H1 (cell line): Measurements from ENCODE around the gene IQCM.

Source experiments
- ATF2 ChIP-seq: IDR thresholded peaks from 2 replicates; pipeline ENCODE4 v1.6.1; 2012; ENCODE audit warnings: low read length, inconsistent platforms
- CBX5 ChIP-seq: fragments of 300-800, 300-1000 bp; sonication (generic); IDR thresholded peaks from 2 replicates; pipeline ENCODE4 v1.7.1; 2016; ENCODE audit warnings: antibody characterized with exemption, low read length, low read depth
- CREB1 ChIP-seq: IDR thresholded peaks from 2 replicates; pipeline ENCODE4 v1.6.1; 2012; ENCODE audit warnings: inconsistent platforms
- CTCF ChIP-seq, 3 experiments: IDR thresholded peaks; 1 replicate in 2 of 3; 2 replicates in 1 of 3; pipeline versions ENCODE4 v1.5.1 to v1.6.1; 2011; ENCODE audit warnings: low read length in 3 of 3, mild to moderate bottlenecking in 3 of 3, inconsistent platforms in 2 of 3, low read depth in 1 of 3, moderate library complexity in 1 of 3; ENCODE audit not compliant: insufficient read depth in 1 of 3; ENCODE audit errors: control extremely low read depth in 1 of 3
- EGR1 ChIP-seq: IDR thresholded peaks from 2 replicates; pipeline ENCODE4 v1.6.1; 2011; ENCODE audit warnings: low read depth, low read length, borderline replicate concordance
- GABPA ChIP-seq: IDR thresholded peaks from 2 replicates; pipeline ENCODE4 v1.6.1; 2011; ENCODE audit warnings: mild to moderate bottlenecking, low read length, moderate library complexity, borderline replicate concordance; ENCODE audit not compliant: insufficient read depth
- JUND ChIP-seq: IDR thresholded peaks from 2 replicates; pipeline ENCODE4 v1.6.1; 2011; ENCODE audit warnings: mild to moderate bottlenecking, improper control_type of control experiment, low read length
- POLR2A ChIP-seq, 2 experiments: IDR thresholded peaks; 1 replicate in 1 of 2; 2 replicates in 1 of 2; pipeline ENCODE4 v1.6.1; 2011; ENCODE audit warnings: low read depth in 2 of 2, low read length in 2 of 2, mild to moderate bottlenecking in 2 of 2; ENCODE audit errors: control extremely low read depth in 1 of 2
- POLR2AphosphoS5 ChIP-seq: IDR thresholded peaks from 2 replicates; pipeline ENCODE4 v1.6.1; 2011; ENCODE audit warnings: low read depth, low read length
- RNF2 ChIP-seq: fragments of 200-900, 300-1000 bp; sonication (generic); IDR thresholded peaks from 2 replicates; pipeline ENCODE4 v1.7.1; 2016; ENCODE audit warnings: borderline replicate concordance, low read depth, mild to moderate bottlenecking, antibody characterized with exemption, low read length; ENCODE audit not compliant: poor library complexity, severe bottlenecking; ENCODE audit errors: missing control alignments
- SAP30 ChIP-seq: fragments of 300-600 bp; sonication (generic); IDR thresholded peaks from 2 replicates; pipeline ENCODE4 v1.7.1; 2012; ENCODE audit warnings: low read length, moderate library complexity, mild to moderate bottlenecking, inconsistent platforms; ENCODE audit not compliant: insufficient read depth, insufficient replicate concordance
- SP2 ChIP-seq: IDR thresholded peaks from 2 replicates; pipeline ENCODE4 v1.6.1; 2012; ENCODE audit warnings: mild to moderate bottlenecking, low read length, inconsistent platforms

- TF ChIP-seq CTCF (IDR thresholded peaks at IDR 0.05; ENCODE audit: control extremely low read depth in 1 of 3, insufficient read depth in 1 of 3, low read depth in 1 of 3, low read length in 3 of 3), result no peak
- no peak for TF ChIP-seq RNF2
- no peak for TF ChIP-seq GABPA
- TF ChIP-seq SP2, result no peak
- TF ChIP-seq POLR2AphosphoS5, result no peak
- no peak for TF ChIP-seq CBX5
- no peak for TF ChIP-seq ATF2
- TF ChIP-seq POLR2A (IDR thresholded peaks at IDR 0.05; ENCODE audit: control extremely low read depth in 1 of 2, low read depth in 2 of 2, low read length in 2 of 2), result no peak
- TF ChIP-seq JUND, result no peak
- TF ChIP-seq CREB1, result no peak
- no peak for TF ChIP-seq EGR1
- no peak for TF ChIP-seq SAP30
These were observed 20.4 kb downstream of the IQCM start for GRCh38 chr4:149795256-149795655.
